ENCODE results near the gene KRT9.

DNA sequence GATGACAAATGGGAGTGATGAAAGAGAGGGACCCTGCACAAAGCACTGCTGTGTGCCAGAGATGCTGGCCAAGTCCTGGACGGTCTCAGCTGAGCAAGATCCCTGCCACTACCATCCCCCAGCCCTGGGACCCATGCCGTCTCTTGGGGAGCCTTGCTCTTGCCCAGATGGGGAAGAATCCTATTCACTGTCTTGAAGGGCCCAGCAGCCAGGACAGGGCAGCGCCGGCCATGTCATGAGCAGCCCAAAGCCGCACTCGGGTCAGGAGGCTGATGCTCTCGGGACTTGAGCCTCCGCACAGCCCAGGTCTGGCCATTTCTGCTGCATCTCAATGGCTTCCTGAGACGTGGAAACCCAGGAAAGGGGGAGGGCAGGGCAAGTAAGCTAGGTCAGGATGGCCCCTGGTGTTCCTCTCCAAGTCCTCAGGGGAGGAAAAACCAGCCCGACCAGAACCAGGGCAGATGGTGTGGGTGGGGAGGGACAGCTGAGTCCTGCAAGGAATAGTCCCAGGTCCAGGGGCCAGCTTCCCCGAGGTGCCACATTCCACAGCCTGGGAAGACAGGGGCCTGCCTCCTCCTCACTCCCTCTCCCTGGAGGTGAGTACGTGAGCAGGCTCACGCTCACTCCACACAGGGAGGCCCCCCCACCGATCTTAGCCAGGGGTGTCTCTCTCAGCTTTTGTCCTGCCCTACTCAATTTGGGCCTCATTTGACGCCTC, 35.9 kb downstream of the KRT9 start:
- no peak for TF ChIP-seq POLR2A (IDR thresholded peaks at IDR 0.05)
- no peak for TF ChIP-seq CTCF (IDR thresholded peaks at IDR 0.05)

All from right lobe of liver (tissue), 4 donors.